Endothelial cell of umbilical vein (primary cell): Measurements from ENCODE around the gene TOMM20. TPM values are rescaled to one million over a fixed set of nuclear protein-coding genes. Genes with fewer than 3 reads are reported as not detected.
A peak's percentile ranks its signal among the peaks of the same experiment; 100 is the strongest.

ENCODE experiments used
- BruUV-seq: library from RNA; stranded (reverse); fragments of 400-500 nt; replicated peaks from 2 replicates; lab custom pipeline; 2021; lab: Mats Ljungman, UMichigan
- CTCF ChIA-PET: fragments of 300-600, 350-600 bp; sonication (Branson Sonifier 250); formaldehyde crosslinking; loops from one replicate; lab custom pipeline; 2021; ENCODE audit warnings: antibody characterized with exemption, inconsistent platforms; lab: Charles Lee
- POLR2A ChIA-PET: fragments of 300-600, 350-600 bp; sonication (Branson Sonifier 250); formaldehyde crosslinking; loops from one replicate; lab custom pipeline; 2021; ENCODE audit warnings: antibody characterized with exemption, inconsistent platforms; lab: Charles Lee
- DNase-seq: peaks from one replicate; pipeline ENCODE4 v3.0.0-alpha.2; 2011; ENCODE audit warnings: low read depth, low spot score
- FAIRE-seq: peaks from 2 replicates; lab custom pipeline; 2011; peaks lifted over from hg19 to GRCh38; lab: Jason Lieb, UNC
- H2AFZ ChIP-seq: 2 replicates; pipeline ENCODE4 v1.6.0; 2012; ENCODE audit warnings: low read depth, low read length, control low read depth, inconsistent platforms
- H3K27ac ChIP-seq: 2 replicates; pipeline ENCODE4 v1.5.1; 2011; ENCODE audit warnings: low read depth, mild to moderate bottlenecking, control low read depth, low read length, moderate library complexity; ENCODE audit not compliant: insufficient read depth
- H3K27me3 ChIP-seq, 2 experiments: 2 replicates each; pipeline versions ENCODE4 v1.6.0 to v1.6.1; 2011; ENCODE audit warnings: low read length in 2 of 2, mixed read lengths in 1 of 2; ENCODE audit not compliant: control insufficient read depth in 2 of 2, insufficient read depth in 2 of 2
- H3K36me3 ChIP-seq, 2 experiments: 2 replicates in 1 of 2; 3 replicates in 1 of 2; pipeline ENCODE4 v1.5.1; 2011; ENCODE audit warnings: low read length in 2 of 2, mild to moderate bottlenecking in 1 of 2, moderate library complexity in 1 of 2; ENCODE audit not compliant: control insufficient read depth in 2 of 2, insufficient read depth in 2 of 2; ENCODE audit errors: extremely low read depth in 1 of 2
- H3K4me1 ChIP-seq: 3 replicates; pipeline ENCODE4 v1.5.1; 2011; ENCODE audit warnings: mild to moderate bottlenecking, low read length; ENCODE audit not compliant: control insufficient read depth, insufficient read depth; ENCODE audit errors: extremely low read depth
- H3K4me2 ChIP-seq: 2 replicates; pipeline ENCODE4 v1.6.1; 2011; ENCODE audit warnings: low read length, control low read depth, mixed read lengths; ENCODE audit not compliant: insufficient read depth
- H3K4me3 ChIP-seq, 3 experiments: fragments of 200-600 bp in 1 of 3; sonication (generic), shearing (Covaris generic) in 1 of 3; replicated peaks in 1 of 3; 2 replicates each; pipeline ENCODE4 v1.5.1; 2011 to 2016; ENCODE audit warnings: control low read depth in 3 of 3, low read length in 3 of 3, mild to moderate bottlenecking in 2 of 3, inconsistent platforms in 1 of 3, low read depth in 1 of 3, moderate library complexity in 1 of 3; ENCODE audit not compliant: insufficient read depth in 1 of 3
- H3K79me2 ChIP-seq: 2 replicates; pipeline ENCODE4 v1.6.0; 2012; ENCODE audit warnings: low read length, inconsistent platforms; ENCODE audit not compliant: control insufficient read depth, insufficient read depth
- H3K9ac ChIP-seq: replicated peaks from 2 replicates; pipeline ENCODE3; 2011; ENCODE audit warnings: low read length, control low read depth; ENCODE audit not compliant: insufficient read depth; ENCODE audit errors: extremely low read depth
- H3K9me1 ChIP-seq: replicated peaks from 3 replicates; pipeline ENCODE4 v1.6.0; 2011; ENCODE audit warnings: mild to moderate bottlenecking, low read length; ENCODE audit not compliant: control insufficient read depth, insufficient read depth; ENCODE audit errors: extremely low read depth
- H3K9me3 ChIP-seq: replicated peaks from 2 replicates; pipeline ENCODE4 v1.5.1; 2012; ENCODE audit warnings: low read length, inconsistent platforms; ENCODE audit not compliant: control insufficient read depth, insufficient read depth
- H4K20me1 ChIP-seq: replicated peaks from 2 replicates; pipeline ENCODE3; 2011; ENCODE audit warnings: mild to moderate bottlenecking, low read length; ENCODE audit not compliant: control insufficient read depth, insufficient read depth; ENCODE audit errors: extremely low read depth
- EZH2 ChIP-seq: IDR thresholded peaks from 2 replicates; pipeline ENCODE4 v1.6.1; 2012; ENCODE audit warnings: borderline replicate concordance, low read depth, mild to moderate bottlenecking, moderate library complexity, low read length, inconsistent platforms; ENCODE audit not compliant: severe bottlenecking
- FOS ChIP-seq: IDR thresholded peaks from 2 replicates; pipeline ENCODE4 v1.6.1; 2011; ENCODE audit warnings: mild to moderate bottlenecking, low read length, moderate library complexity, borderline replicate concordance; ENCODE audit not compliant: insufficient read depth
- GATA2 ChIP-seq: IDR thresholded peaks from 2 replicates; pipeline ENCODE4 v1.7.0; 2011; ENCODE audit warnings: low read depth, mild to moderate bottlenecking, moderate library complexity, mixed read lengths, low read length; ENCODE audit not compliant: insufficient read length, insufficient read depth
- JUN ChIP-seq: IDR thresholded peaks from 2 replicates; pipeline ENCODE4 v1.6.1; 2011; ENCODE audit warnings: borderline replicate concordance, low read depth; ENCODE audit not compliant: insufficient read length, insufficient read depth
- MYC ChIP-seq: IDR thresholded peaks from one replicate; pipeline ENCODE4 v1.6.1; 2011; ENCODE audit warnings: mild to moderate bottlenecking, low read depth, low read length
- POLR2A ChIP-seq: IDR thresholded peaks from 2 replicates; pipeline ENCODE4 v1.6.1; 2012; ENCODE audit warnings: low read depth, mild to moderate bottlenecking, control low read depth, low read length
- POLR2AphosphoS5 ChIP-seq: IDR thresholded peaks from 2 replicates; pipeline ENCODE4 v1.6.1; 2012; ENCODE audit warnings: low read depth, mild to moderate bottlenecking, control low read depth, low read length, moderate library complexity; ENCODE audit not compliant: insufficient read depth
- dilution Hi-C: fragments of 300-500 bp; cut with MboI; formaldehyde crosslinking; loops from one replicate; pipeline ENCODE4 v1.15.0; 2019; ENCODE audit warnings: low sequenced_read_pairs; ENCODE audit not compliant: extremely low pct_ligation_motif_present
- intact Hi-C: fragments of 100-400 bp; cut with micrococcal nuclease; formaldehyde crosslinking; loops from one replicate; pipeline ENCODE4 v1.10.0; 2022
- polyA plus RNA-seq, 4 experiments: library from polyadenylated mRNA; depleted of rRNA in 3 of 4; stranded (reverse) in 3 of 4; unstranded in 1 of 4; fragments of >200 nt; gene quantifications; 2 replicates each; pipeline versions ENCODE4 v1.2.1 to v1.2.3, GENCODE V29; 2011 to 2012; ENCODE audit warnings: missing spikeins in 1 of 4
- total RNA-seq: library from RNA; stranded (reverse); gene quantifications from 2 replicates; pipeline ENCODE4 v1.2.3, GENCODE V29; 2021
- TF ChIP-seq, protein P1 (sequence below): IDR thresholded peaks from 2 replicates; pipeline ENCODE4 v1.6.1; 2011; ENCODE audit not compliant: insufficient read depth, insufficient read length
- TF ChIP-seq, protein P2 (sequence below), 2 donors: IDR thresholded peaks; 1 replicate in 1 of 2; 2 replicates in 1 of 2; pipeline ENCODE4 v1.5.1; 2011; ENCODE audit warnings: low read length in 2 of 2, mild to moderate bottlenecking in 2 of 2, moderate library complexity in 2 of 2, control low read depth in 1 of 2, inconsistent platforms in 1 of 2, low read depth in 1 of 2; ENCODE audit not compliant: insufficient read depth in 1 of 2; ENCODE audit errors: extremely low read depth in 1 of 2

Gene TOMM20
- total and polyA plus RNA-seq, 2 donors (not counting 3 experiments of a cell fraction or from before 2014, with no cell fraction given): 42.5 to 98.4 TPM

DNA sequence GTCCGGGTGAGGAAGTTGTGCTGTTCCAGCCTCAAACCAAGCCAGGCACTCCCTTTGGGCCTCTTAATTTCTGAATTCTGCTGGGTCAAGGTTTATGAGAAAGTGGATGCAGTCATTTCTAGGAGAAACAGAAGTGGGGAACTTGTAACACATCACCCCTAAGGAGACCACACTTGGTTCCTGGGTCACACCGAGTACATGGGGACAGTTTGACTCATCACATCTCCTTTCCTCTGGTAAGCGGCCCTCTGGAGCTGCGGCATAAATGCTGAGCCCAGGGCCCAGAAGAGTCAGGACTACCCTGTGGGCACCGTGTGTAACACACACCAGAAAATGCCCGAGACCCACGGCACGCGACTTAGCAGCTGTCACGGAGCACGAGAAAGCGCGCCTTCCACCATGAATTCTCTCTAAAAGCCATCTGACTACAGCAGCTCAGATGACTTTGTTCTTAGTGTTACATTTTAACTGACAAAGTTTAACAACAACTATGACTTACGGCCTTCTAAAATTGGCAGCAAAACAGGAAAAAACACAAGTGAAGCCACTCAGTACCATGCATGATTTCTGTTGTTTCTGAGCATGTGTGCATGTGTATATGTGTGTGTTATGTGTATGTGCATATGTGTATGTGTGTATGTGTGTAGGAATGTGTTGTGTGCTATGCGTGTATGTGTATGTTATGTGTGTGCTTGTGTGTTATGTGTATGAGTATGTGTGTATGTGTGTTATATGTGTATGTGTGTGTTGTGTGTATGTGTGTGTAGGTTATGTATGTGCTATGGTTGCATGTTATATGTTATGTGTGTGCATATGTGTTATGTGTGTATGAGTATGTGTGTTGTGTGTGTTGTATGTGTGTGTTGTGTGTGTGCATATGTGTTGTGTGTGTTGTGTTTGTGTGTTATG lies 50.8 kb downstream of the TOMM20 start:
- Histone ChIP-seq H3K27me3 (no peaks in the 10 kb centered on the region), H3K4me1 (peaks cover 35% of the 10 kb centered on the region), H3K36me3 (no peaks in the 10 kb centered on the region), H3K9me1 (no peaks in the 10 kb centered on the region), H3K9me3 (no peaks in the 10 kb centered on the region), H3K27ac (no peak overlapping the region), H4K20me1 (no peaks in the 10 kb centered on the region), H3K79me2 (no peaks in the 10 kb centered on the region), H3K9ac (no peak overlapping the region), H2AFZ (no peak overlapping the region), H3K4me3 (no peak overlapping the region), H3K4me2 (no peak overlapping the region)
- intact Hi-C loops (no loop called here), dilution Hi-C loops (loop anchor here (10.0 kb wide), 2 partner anchors 353 to 473 kb away; no protein-coding TSS in a partner anchor)
- CTCF ChIA-PET: interaction anchor here (1.0 to 1.6 kb wide), 3 partner anchors 91 to 480 kb away, joined by 3 to 4 read pairs (median 3); no protein-coding TSS in a partner anchor
- no TSS peak for BruUV-seq
- TF ChIP-seq EZH2: no peak
- TF ChIP-seq MYC: no peak
- TF ChIP-seq GATA2: no peak
- no peak for TF ChIP-seq POLR2AphosphoS5
- no peak for TF ChIP-seq FOS
- TF ChIP-seq JUN: no peak
- TF ChIP-seq, protein P1, sequence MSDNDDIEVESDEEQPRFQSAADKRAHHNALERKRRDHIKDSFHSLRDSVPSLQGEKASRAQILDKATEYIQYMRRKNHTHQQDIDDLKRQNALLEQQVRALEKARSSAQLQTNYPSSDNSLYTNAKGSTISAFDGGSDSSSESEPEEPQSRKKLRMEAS: no peak
- TF ChIP-seq, protein P2, sequence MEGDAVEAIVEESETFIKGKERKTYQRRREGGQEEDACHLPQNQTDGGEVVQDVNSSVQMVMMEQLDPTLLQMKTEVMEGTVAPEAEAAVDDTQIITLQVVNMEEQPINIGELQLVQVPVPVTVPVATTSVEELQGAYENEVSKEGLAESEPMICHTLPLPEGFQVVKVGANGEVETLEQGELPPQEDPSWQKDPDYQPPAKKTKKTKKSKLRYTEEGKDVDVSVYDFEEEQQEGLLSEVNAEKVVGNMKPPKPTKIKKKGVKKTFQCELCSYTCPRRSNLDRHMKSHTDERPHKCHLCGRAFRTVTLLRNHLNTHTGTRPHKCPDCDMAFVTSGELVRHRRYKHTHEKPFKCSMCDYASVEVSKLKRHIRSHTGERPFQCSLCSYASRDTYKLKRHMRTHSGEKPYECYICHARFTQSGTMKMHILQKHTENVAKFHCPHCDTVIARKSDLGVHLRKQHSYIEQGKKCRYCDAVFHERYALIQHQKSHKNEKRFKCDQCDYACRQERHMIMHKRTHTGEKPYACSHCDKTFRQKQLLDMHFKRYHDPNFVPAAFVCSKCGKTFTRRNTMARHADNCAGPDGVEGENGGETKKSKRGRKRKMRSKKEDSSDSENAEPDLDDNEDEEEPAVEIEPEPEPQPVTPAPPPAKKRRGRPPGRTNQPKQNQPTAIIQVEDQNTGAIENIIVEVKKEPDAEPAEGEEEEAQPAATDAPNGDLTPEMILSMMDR (IDR thresholded peaks at IDR 0.05; ENCODE audit: extremely low read depth in 1 of 2, insufficient read depth in 1 of 2, low read depth in 1 of 2, low read length in 2 of 2): no peak
- no peak for TF ChIP-seq POLR2A
- FAIRE-seq (no peak), DNase-seq (peak; percentile 50)
- POLR2A ChIA-PET: no interaction called here
